Right hindlimb (tissue), 1 donor: ENCODE data around the gene CCDC78.

ENCODE experiments used
- DNase-seq: peaks from one replicate; pipeline ENCODE4 v3.0.0-alpha.2; 2018

Gene CCDC78

DNA sequence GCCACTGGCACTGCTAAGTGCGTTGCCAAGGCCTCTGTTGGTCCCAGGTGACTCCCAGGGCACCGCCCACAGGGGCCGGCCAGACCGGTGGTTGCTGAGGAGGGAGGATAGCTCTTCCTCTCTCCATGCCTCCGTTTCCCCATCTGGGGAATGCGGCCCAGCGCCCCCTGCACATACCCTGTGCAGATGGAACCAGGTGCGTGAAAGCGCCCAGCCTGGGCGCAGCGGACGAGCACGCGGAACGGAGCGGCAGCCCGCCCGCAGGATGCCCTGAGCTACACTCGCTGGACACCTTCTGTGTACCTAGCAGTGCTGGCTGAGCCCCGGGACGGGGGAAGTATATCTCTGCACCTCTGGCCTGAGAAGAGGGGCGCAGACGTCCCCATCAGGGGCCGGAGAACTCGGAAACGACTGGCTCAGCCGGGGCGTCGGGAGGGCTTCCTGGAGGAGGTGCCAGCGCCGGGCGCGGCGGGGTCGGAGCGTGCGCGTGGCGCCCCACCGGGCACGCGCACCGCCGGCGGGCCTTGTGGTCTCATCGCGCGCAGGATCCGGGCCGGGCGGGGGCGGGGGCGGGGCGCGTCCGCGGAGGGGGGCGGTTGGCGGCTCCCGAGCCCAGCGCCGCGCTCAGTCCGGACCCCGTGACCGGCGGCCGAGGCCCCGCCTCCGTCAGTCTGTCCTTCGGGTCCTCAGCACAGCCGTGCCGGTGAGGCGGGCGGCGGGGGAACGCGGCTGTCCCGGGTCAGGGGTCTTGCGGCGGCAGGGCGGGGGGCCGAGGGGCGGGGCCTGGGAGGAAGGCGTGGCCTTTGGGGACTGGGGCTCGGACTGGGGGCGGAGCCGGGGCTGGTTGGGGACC is at the start of gene CCDC78, which contains the start of gene HAGHL:
Gene CCDC78 (minus strand): TSS at position 6 of the 853 bp plus-strand sequence. CDS start 76 bp downstream, outside the sequence.
Gene HAGHL (plus strand): TSS at position 669 of the 853 bp plus-strand sequence. CDS start 404 bp downstream, outside the sequence.
- DNase-seq = peak; percentile 63

DNA sequence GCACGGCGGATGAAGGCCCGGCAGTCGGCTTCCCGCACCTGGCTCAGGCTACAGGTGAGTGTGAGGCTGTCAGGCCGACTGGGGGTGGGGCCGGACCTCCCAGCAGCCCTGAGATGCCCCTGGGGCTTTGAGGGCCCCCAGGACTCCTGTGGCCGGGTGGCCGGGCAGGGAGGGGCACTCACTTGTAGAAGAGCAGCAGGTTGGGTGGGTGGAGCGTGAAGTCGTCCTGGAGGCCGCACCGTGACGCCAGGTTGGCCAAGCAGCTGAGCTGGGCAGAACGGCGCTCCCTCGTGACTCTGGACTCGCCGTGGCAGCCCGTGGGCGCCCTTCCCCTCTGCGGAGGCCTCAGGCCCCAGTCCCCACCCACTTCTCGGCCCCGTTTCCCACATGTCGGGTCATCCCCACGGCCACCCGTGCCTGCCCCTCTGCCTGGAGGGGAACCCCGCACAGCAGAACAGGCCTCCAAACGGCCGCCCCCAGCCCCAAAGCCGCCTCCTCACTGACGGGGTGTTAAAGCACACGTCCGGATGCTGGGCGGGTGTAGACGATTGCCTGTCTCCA is 49.1 kb upstream of the CCDC78 start:
- DNase-seq = no peak

DNA sequence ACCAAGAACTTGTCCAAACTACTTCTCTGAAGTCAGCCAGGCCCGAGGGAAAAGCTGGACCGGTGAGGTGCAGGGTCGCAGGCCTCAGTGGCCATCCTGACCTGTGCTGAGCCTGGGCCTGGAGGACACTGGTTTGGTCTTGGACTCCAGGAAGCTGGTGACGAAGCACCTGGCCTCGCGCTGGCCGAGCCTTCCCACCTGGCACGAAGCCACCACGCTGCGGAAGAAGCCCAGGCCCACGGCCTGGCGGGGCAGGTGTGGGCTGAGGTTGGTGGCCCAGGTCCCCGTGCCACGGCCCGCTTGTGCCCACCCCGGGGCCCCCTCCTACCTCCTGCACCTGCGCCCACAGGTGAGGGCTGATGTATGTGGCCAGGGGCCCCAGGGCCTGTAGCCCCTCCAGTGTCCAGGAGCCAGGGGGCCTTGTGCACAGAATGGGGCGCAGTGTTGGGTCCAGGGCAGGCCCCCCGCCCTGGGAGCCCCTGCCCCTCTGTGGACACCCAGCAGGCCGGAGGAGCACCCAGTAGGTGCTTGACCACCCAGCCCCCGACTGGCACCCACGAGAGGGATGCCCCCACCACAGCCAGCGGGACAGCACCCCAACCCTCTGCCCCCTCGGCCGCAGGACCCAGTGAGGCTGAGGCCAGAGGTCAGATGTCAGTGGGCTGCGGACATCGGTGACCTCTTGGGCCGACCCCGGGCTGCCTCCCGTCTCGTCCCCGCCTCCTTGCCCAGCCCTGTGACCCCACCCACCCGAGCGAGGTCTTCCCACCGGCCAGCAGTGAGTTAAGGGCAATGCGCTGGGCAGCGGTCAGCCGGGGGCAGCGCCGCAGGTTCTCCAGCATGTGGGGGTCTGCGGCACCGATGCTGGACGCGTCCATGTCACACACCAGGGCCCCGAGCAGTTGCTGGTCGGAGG is 48.1 kb upstream of the CCDC78 start:
- DNase-seq = no peak

DNA sequence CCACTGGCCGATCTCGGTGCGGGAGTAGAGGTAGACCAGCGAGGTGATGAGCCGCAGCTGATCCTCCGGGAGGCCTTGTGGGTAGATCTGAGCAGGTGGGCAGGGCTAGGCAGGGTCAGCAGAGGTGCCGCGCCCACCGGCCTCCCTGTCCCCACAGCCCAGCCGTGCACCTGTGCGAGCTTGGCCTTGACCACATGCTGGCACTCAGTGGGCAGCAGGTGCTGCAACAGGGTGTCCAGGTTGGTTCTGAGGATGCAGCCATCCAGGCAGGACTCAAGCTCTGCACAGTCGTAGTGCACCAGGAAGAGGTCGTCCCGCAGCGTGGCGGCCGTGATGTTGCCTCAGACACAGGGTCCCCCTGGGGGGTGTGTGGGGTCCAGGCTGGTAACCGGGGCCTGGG is 46.7 kb upstream of the CCDC78 start:
- no peak for DNase-seq

DNA sequence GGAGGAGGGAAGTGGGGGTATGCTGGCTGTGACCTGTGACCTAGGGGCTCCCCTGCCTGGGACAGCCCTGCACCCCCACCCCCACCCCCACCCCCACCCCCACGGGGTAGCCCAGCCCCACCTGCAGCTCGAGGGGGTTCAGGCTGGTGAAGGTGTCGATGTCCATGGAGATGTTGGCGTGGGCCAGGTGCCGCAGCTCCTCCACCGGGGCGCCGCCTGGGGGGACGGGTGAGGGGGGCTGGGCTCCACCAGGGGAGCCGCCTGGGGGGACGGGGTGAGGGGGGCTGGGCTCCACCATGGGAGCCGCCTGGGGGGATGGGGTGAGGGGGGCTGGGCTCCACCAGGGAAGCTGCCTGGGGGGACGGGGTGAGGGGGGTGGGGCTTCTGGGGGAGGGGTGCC is 44.2 kb upstream of the CCDC78 start:
- no peak for DNase-seq

DNA sequence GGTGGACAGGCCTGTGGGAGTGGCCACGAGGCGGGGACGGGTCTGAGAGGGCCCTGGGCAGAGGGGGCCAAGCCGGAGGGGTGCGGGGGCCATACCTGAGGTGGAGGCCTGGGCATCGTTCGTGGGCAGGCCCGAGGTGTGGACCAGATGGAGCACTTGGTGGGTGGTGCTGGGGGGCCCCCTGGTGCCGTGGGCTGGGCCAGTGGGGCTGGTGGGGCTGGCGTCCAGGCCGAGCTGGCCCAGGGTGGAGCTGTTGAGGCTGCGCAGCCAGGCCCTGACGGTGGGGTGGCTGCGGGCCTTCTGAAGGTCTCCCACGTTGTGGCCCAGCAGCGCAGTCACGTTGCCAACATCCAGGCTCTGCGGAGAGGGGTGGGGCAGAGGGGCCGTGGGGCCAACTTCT is 43.7 kb upstream of the CCDC78 start:
- no peak for DNase-seq

DNA sequence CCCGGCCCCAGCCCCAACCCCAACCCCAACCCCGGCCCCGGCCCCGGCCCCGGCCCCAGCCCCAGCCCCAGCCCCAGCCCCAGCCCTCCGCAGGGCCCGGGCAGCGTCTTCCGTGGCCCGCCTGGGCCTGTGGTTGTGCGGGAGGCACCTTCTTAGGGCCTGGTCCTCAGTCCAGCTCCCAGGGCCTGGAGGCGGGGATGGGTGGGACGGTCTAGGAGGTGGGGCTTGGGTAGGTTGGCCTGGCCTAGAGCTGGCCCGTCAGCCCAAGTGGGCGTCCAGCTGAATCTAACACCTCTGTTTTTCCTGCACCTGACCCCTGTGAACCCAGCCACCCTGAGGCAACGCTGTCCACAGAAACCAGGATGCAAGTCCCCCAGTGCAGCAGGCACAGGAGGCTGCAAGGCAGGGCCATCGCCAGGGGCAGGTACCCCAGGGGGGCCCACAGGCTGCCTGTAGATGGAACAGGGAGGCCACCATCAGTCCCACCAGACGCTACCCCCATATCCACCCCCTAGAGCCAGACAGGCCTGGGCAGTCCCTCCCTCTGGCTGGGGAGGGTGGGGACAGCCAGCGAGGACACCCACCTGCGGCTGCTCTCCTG is 43.0 kb upstream of the CCDC78 start:
- no peak for DNase-seq

DNA sequence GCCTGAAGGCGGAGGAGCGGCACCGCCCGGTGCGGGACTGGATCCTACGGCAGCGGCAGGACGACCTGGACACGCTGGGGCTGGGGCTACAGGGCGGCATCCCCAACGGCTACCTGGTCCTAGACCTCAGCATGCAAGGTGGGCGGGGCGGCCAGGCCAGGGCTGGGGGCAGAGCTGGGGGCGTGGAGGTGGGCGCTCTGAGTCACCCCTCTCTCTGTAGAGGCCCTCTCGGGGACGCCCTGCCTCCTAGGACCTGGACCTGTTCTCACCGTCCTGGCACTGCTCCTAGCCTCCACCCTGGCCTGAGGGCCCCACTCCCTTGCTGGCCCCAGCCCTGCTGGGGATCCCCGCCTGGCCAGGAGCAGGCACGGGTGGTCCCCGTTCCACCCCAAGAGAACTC is 42.2 kb upstream of the CCDC78 start:
- DNase-seq = no peak

DNA sequence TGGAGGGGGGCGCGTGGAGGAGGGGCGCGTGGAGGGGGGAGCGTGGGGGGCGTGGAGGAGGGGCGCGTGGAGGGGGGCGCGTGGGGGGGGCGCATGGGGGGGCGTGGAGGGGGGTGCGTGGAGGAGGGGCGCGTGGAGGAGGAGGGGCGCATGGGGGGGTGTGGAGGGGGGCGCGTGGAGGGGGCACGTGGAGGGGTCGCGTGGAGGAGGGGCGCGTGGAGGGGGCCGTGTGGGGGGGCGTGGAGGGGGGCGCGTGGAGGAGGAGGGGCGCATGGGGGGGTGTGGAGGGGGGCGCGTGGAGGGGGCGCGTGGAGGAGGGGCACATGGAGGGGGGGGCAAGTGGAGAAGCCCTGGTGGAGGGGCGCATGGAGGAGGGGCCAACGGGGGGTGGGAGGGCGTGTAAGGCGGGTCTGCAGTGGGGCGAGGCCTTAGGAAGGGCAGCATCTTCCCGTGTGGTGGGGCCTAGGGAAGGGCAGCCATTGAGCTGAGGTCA is 41.5 kb upstream of the CCDC78 start:
- DNase-seq = no peak

DNA sequence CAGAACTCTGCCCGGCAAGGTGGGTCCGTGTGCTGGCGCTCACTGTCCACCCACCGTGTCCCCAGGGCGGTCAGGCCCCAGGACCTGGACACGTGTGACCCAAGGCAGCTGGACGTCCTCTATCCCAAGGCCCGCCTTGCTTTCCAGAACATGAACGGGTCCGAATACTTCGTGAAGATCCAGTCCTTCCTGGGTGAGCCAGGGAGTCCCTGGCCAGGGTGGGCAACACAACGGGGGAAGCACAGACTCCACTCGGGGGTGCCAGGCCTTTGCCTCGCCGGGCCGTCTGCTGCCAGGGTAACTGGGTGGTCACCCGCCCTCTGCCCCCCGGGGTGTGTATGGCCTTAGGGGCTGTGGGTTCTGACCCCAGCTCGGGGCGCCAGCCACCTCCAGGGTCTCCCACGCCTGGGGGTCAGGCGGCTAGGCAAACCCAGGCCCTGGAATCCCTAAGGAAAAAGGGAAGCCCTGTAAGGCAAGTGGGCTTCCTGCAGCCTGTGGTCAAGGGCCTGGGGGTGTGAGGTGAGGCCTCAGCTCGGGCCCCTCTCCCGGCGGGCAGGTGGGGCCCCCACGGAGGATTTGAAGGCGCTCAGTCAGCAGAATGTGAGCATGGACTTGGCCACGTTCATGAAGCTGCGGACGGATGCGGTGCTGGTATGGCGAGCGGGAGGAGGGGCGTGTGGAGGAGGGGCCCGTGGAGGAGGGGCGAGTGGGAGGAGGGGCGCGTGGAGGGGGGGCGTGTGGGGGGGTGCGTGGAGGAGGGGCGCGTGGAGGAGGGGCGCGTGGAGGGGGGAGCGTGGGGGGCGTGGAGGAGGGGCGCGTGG is 40.8 kb upstream of the CCDC78 start:
- no peak for DNase-seq

DNA sequence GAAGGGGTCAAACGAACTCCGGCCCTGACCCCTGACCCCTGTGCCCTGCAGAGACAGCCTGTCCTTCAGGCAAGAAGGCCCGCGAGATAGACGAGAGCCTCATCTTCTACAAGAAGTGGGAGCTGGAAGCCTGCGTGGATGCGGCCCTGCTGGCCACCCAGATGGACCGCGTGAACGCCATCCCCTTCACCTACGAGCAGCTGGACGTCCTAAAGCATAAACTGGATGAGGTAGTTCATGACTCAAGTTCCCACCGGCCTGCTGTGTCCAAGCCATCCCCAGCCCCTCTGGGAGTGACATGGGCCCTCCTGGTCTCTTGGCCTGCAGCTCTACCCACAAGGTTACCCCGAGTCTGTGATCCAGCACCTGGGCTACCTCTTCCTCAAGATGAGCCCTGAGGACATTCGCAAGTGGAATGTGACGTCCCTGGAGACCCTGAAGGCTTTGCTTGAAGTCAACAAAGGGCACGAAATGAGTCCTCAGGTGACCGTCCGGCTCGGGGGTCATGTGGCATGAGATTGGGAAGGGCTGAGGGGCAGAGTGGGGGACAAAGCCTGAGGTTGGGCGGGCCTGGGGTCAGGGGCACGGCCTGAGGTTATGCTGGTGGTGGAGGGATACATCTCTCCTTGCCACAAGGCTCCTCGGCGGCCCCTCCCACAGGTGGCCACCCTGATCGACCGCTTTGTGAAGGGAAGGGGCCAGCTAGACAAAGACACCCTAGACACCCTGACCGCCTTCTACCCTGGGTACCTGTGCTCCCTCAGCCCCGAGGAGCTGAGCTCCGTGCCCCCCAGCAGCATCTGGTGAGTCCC is 40.0 kb upstream of the CCDC78 start:
- DNase-seq = no peak

DNA sequence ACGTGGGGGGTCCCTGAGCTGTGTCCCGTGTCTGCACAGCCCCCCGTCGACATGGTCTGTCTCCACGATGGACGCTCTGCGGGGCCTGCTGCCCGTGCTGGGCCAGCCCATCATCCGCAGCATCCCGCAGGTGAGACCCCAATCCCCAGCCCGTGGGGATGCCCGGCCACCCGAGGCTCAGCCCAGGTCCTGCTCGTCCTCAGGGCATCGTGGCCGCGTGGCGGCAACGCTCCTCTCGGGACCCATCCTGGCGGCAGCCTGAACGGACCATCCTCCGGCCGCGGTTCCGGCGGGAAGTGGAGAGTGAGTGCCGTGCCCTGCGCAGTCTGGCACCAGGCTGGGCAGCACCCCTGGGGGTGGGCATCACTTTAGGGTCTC is 39.2 kb upstream of the CCDC78 start:
- DNase-seq = no peak

DNA sequence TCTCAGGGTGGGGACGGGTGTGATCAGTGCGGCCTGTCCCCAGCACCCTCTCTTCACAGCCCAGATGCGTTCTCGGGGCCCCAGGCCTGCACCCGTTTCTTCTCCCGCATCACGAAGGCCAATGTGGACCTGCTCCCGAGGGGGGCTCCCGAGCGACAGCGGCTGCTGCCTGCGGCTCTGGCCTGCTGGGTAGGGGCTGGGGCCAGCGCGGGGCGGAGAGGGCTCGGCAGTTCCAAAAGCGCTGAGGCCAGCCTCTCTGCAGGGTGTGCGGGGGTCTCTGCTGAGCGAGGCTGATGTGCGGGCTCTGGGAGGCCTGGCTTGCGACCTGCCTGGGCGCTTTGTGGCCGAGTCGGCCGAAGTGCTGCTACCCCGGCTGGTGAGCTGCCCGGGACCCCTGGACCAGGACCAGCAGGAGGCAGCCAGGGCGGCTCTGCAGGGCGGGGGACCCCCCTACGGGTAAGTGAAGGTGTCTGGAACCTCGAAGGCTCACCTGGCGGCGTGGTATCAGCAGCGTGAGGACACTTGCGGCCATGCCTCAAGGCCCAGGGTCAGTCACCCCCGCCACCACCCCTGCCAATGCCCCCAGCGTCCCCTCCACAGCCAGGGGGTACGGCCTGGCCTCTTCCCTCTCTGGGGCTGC is 38.7 kb upstream of the CCDC78 start:
- no peak for DNase-seq

DNA sequence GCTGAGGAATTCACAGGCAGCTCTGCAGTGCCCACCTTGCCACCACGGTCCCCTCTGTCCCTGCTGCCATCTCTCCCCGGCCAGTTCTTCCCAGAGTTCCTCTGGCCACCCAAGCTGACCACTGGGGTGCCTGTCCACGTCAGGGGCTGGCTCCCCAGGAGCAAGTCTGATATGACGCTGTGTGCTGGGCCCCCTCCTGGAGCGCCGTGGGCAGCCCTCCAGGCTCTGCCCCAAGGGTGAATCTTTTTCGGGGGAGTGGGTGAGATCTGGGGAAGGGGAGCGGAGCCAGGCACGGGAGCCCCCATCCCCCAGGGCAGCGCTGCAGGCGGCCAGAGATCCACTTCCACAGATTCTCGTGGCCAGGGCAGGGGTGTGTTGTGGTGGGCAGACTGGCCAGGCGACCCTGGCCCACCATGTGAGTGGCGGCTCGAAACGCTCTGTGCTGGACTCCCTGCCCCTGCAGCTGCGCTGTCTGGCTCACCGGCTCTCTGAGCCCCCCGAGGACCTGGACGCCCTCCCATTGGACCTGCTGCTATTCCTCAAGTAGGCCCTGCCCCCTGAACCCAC is 38.0 kb upstream of the CCDC78 start:
- DNase-seq = no peak

DNA sequence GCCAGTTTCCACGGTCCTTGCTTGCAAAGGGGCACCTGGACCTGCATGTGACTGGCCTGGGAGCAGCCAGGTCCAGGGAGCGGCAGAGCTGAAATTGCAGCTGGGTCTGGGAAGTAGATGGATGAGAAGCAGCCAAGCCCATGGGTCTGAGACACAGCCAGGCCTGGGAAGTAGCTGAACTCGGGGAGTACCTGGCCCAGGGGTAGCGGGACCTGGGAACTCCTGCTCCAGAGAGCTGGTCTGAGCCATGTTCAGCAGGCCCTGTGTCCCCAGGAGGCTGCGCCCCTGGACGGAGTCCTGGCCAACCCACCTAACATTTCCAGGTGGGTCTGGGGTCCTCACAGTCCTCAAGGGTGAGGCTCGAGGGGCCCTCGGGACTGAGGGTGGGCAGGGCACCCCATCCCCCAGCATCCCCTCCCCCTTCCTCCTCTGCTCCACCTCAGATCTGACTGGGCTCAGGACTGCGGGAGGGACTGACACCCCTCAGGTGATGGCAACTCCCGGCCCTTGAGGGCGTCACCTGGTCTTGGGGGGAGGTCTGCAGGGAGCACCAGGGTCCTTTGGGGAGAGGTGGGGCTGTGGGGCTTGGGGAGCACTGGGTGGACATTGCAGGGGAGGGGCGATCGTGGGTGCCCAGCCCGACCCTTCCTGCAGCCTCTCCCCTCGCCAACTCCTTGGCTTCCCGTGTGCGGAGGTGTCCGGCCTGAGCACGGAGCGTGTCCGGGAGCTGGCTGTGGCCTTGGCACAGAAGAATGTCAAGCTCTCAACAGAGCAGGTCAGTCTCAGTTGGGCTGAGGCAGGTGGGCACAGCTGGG is 37.3 kb upstream of the CCDC78 start:
- no peak for DNase-seq

DNA sequence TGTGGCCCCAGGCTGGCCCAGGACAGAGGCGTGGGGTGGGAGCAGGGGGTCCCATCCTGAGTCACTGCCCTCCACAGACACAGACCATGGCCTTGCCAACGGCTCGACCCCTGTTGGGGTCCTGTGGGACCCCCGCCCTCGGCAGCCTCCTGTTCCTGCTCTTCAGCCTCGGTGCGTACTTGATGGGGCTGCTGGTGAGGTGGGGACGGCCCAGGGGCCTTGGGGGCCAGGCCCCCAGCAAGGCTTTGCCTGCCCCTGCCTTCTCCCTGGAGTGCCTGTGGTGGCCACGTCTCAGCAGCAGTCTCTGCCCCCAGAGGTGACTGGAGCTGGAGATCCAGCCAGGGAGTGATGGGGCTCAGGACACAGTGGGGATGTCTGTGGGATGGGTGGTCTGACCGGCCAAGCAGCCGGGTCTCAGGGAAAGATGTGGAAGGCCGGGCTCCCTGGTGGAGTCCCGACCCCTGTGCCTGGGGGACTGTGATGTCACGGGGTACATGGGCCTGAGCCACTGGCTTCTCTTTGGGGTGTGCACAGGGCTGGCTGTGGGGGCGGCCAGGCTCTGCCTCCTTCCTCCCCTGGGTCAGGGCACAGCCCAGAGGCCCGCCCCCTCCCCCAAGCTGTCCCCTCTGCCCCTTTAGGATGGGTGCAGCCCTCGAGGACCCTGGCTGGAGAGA is 36.5 kb upstream of the CCDC78 start:
- DNase-seq = no peak

DNA sequence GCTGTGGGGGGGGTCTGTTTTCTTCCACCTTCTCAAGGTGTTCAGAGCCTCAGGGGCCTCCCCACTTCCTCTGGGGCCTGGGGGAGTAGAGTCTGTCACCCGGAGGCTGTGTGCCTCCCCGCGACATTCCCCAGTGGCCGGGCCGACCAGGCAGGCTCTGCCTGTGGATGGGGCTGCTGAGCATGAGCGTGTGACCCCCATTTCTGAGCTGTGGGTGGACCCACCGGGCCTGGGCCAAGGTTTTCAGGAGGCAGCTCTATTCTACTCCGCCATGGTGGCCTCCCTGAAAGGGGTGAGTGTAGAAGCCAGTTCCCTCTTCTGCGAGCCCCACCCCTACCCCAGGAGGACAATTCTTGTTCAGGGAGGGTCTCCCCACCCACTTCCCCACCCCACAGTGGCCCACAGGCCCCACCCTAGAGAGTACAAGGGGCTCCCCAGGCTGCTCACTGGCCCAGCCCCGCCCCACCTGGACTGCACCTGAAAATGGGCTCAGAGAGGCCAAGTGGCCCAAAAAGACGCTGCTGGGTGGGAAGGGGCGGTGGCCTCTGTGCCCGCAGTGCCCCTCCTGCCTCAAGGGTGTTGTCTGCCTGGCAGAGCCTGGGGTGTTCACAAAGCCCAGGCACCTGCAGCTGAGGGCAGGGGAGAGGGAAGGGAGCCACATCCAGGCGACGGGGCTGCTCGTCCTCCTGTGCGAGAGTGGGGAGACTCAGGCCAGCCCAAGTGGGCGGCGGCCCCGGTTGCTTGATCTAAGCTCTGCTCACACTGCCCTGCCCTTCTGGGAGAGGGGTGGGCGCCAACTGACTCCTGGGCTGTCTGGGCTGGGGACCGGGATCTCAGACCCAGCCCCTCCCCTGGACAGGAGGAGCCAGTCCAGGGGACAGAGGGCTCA is 35.6 kb upstream of the CCDC78 start:
- no peak for DNase-seq
